Measurements from ENCODE around the gene AICDA.

DNA sequence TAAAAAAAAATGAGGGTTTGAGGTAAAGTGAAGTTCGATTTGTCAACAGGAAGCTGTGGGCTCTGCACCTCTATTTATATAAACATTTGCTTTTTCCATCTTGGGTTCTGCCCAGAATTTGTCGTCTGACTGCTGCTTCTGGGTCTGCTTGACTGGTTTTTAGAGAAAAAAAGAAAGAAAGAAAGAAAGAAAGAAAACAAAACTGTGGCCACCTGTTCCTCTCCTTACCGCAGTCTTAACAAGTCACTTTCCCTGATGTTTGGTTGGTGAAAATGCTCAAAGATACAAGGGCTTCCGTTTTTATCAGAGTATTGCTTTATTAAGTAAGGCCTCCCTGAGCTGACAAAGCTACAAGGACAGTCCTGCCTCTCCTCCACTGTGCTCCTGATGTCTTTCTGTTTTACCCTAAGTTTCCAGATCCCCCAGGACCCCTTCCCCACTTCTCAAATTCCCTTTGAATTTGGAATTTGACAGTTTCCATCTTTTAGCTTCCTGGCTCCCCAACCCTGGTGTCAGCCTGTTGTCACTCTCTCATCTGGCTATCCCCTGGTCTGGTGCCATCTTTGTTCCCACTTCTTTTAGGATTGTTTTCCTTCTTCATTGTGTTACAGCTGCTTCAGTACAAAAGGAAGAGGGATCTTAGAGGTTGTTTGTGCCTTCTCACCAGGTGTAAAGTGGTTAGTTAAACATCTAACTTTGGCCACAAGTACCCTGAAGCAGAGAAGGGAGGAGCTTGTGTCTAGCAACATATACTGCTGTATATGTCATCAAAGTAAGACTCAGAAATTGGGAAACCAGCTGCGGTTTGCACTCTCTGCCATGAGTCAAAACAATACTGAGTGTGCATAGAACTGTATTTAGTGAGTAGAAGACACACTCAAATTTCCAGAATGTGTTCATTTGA is 31.9 kb upstream of the AICDA start:
- TF ChIP-seq, protein P1, sequence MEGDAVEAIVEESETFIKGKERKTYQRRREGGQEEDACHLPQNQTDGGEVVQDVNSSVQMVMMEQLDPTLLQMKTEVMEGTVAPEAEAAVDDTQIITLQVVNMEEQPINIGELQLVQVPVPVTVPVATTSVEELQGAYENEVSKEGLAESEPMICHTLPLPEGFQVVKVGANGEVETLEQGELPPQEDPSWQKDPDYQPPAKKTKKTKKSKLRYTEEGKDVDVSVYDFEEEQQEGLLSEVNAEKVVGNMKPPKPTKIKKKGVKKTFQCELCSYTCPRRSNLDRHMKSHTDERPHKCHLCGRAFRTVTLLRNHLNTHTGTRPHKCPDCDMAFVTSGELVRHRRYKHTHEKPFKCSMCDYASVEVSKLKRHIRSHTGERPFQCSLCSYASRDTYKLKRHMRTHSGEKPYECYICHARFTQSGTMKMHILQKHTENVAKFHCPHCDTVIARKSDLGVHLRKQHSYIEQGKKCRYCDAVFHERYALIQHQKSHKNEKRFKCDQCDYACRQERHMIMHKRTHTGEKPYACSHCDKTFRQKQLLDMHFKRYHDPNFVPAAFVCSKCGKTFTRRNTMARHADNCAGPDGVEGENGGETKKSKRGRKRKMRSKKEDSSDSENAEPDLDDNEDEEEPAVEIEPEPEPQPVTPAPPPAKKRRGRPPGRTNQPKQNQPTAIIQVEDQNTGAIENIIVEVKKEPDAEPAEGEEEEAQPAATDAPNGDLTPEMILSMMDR (IDR thresholded peaks at IDR 0.05) = no peak
- no peak for TF ChIP-seq EP300 (IDR thresholded peaks at IDR 0.05)
